GM10266 (cell line): ENCODE results near the gene NEURL1.
A peak's percentile ranks its signal among the peaks of the same experiment; 100 is the strongest.

Experiments
- DNase-seq: peaks from one replicate; pipeline ENCODE4 v3.0.0; 2012; ENCODE audit errors: extremely low spot score
- TF ChIP-seq, protein P1 (sequence below): IDR thresholded peaks from 2 replicates; pipeline ENCODE4 v1.5.1; 2012; ENCODE audit warnings: mild to moderate bottlenecking, low read depth; ENCODE audit not compliant: control insufficient read depth, insufficient read depth; ENCODE audit errors: missing control alignments

Gene NEURL1

DNA sequence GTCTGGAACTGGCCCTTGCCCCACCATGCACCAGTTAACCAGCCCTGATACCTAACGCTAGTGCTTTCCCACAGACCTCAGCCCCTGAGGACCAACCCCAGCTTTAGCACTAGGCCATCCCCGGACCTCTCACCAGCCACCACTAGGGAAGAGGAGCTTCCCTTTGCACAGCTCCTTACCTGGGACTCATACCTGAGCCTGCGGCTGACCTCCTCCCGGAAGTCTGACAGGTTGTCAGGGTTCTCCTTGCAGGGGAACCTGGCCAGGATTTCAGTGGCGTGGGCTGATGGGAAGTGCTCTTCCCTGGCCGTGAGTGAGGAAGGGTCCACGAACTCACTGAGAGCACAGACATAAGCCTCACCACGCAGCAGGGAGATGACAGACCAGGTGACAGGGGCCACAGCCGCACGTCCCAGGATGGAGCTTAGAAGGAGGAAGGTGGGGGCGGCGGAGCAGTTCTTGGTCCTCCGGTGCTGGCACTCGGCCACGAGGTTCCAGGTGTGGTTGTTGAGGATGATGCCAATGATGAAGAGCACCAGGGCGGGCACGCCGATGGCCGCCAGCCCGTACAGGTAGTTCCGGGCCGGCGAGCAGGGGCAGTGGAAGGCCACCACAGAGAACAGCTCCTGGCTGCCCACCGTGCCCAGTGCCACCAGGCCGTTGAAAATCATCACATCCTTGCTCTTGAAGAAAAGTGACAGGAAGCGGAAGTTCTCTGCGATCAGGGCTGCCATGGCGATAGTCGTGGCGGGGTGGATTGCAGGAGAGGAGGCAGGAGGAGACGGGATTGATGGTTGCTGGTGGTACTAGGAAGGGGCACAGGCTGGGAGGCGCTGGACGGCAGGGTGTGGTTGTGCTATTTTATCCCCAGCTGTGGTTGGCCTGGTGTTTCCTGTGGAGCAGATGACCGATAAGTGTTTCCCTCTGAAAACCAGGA, 44.0 kb upstream of the NEURL1 start:
- no peak for DNase-seq
- TF ChIP-seq, protein P1, sequence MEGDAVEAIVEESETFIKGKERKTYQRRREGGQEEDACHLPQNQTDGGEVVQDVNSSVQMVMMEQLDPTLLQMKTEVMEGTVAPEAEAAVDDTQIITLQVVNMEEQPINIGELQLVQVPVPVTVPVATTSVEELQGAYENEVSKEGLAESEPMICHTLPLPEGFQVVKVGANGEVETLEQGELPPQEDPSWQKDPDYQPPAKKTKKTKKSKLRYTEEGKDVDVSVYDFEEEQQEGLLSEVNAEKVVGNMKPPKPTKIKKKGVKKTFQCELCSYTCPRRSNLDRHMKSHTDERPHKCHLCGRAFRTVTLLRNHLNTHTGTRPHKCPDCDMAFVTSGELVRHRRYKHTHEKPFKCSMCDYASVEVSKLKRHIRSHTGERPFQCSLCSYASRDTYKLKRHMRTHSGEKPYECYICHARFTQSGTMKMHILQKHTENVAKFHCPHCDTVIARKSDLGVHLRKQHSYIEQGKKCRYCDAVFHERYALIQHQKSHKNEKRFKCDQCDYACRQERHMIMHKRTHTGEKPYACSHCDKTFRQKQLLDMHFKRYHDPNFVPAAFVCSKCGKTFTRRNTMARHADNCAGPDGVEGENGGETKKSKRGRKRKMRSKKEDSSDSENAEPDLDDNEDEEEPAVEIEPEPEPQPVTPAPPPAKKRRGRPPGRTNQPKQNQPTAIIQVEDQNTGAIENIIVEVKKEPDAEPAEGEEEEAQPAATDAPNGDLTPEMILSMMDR = no peak

DNA sequence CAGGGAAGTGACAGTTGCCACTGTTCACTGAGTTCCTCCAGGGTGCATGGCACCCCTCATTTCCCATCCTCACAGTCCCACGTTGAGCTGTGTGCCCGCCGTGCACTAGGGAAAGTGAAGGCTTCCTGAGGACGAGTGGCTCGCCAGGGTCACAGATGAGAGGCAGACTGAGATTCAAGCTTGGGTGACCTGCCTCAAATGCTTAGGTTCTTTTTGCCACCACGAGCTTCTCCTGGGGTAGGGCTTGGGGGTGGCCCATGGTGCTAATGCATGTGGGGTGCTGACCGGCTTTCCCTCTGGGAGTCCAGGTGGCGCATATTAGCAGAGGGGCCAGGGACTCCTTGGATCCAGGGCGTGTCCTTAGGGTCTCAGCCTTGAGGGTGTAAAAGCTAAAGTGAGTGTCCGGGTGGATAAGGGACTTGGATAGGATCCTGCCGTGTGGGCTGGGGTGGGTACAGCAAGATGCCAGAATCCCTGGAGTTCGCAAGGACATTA, 43.3 kb upstream of the NEURL1 start:
- DNase-seq = no peak
- TF ChIP-seq, protein P1 = no peak

DNA sequence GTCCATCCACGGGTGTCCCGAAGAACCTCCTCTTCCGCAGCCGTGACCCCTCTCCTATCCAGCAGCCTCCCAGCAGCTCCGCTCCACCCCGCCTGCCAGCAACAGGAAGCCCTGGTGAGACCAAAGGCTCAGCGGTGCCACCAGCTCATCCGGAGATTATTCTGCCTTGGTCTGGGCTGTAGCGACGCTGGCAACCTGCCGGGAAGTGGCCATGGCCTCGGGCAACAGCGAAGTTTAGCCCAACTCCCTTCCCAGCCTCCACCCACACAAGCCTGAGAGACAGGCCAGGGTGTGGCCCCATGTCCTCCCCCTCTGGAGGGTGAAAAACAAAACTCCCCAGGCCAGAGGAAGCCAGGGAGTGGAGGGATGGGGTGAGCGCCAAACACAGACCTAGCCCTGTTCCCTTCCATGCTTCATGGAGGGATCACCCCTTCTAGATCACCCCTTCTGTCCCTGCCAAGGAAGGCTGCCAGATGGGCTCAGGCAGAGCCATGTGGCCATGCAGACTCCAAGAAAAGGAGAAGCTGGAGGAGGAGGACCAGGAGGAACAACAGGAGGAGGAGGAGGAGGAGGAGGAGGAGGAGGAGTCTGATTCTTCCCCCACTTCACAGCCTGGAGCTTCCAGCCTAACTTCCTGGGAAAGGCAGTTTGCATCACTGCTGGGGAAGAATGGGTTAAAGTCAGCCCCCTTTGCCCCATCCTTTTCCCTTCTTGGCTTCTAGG, 42.3 kb upstream of the NEURL1 start:
- TF ChIP-seq, protein P1 = no peak
- DNase-seq = peak; percentile 71

DNA sequence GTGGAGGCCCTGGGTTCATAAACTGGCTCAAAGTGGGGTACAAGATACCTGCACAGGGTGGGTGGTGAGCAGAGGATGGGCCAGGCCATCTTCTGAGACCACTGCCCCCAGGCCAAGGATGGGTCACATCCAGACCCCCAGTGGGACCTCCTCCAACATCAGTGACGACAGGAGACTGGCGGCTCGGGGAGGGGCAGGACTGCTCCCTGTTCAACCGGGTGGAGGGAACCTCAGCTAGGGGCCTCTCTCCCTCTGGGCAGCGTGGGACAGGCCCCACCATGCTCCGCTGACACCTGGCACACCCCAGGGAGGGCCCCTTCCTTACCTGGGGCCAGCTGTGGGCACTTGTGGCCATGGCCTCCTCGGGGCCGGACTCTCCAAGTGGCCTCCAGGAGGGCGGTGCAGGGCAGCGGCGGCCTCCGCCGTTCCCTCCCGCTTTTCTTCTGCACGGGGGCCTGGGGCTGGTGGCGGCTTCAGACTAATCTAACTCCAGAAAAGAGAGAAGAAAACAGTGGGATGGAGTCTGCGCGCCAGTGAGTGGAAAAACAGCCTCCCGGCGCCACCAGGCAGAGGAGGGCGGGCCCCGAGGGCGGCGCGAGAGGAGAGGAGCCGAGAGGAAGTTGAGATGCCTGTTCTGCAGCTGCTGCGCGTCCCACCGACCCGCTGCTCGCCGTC, 41.5 kb upstream of the NEURL1 start, which contains the start of gene CALHM2:
Gene CALHM2 (minus strand): TSS at position 540 of the 675 bp plus-strand sequence. CDS start 2,429 bp downstream, outside the sequence.
- peak; percentile 88 for DNase-seq
- TF ChIP-seq, protein P1 = peak; percentile 6

DNA sequence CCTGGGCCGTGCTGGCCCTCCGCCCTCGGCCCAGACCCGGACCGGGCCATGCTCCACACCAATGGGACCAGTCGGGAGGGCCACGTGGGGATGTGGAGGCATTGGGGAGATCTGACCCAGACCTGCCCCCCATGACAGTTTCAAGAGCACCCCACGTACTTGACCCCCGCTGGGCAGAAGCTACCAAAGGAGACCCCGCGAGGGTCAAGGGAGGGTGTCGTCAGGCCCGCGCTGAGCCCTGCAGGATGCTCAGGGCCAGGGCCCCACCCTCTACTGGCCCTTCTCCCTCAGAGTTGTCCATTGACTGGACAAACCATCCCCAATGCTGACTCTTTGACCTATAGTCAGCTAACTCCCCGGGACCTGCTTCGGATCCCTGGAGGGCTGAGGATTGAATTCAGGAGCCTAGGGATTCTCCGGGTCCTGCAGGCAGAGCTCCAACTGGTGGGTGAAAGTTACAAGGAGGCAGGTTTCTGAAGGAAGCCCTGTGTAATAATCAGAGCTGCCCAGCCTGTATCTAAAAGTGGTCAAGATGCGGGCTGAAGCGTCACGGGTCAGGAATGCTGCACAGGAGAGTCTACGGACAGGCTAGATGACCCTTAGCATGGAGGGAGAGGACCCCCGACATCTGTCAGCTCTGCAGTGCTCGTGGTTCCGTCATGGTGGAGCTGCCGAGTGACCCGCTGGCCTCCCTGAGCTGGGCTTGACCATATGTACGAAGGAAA, 40.8 kb upstream of the NEURL1 start:
- TF ChIP-seq, protein P1 = no peak

DNA sequence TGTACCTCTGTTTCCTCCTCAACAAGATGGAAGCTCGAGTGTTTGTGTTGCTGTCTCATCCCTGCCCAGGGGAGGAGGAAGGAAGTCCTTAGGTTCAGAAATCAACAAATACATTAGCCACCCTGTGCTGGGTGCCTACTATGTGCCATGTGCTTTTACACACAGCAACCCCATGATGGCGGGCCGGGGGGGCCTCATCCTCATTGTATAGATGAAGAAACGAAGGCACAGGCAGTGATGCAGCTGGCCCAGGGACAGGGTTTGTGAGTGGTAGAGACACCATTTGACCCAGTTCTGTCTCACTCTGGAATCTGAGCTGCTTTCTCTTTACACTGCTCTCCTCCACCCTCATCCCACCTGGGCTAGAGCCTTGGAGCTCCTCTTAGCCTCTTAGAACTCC, 39.5 kb upstream of the NEURL1 start:
- TF ChIP-seq, protein P1 = no peak
- DNase-seq = no peak

More for the DNA sequence above, 40.8 kb upstream of the NEURL1 start:
- no peak for DNase-seq
